Measurements from ENCODE around the gene TMEM132C. TPM values are rescaled to one million over a fixed set of nuclear protein-coding genes. Genes with fewer than 3 reads are reported as not detected.

Gene TMEM132C
- polyA plus RNA-seq, 4 donors: 2.7 to 5.6 (median 3.2) TPM

DNA sequence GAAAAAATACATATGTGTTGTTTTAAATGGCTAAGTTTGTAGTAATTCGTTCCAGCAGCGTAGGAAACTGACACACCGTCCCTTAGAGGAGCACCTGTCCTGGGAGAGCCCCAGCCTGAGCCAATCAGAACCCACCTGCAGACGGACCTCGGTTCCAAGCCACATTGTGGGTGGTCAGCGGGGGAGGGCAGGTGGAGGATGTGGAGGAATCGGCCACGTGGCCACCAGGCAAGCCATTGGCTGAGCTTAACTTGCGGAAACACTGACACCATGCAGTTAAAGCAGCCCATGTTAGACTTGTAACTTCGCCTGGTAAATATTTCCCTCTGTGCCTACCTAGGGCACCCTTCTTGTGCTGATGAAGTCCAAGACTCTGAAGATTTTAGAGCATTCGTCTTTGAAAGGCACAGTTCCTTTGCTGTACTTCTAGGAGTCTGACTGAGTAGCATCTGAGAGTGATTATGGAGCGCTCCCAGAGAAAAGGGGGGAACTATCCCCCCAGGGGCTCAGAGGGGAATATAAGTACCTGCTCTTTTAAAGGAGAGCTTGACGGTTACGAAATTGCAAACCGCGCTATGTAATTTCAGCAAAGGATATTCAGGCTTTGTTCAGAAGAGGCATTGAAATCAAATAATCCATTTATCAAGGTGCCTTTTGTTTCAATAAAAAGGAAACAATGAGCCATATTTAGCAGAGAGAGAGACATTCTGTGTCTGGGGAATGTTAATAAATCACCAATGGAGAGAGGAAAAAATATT, 135.7 kb downstream of the TMEM132C start:
- no peak for DNase-seq (ENCODE audit: low read depth in 4 of 4, low spot score in 3 of 4)

GRCh38 chr12:128408669-128409068, 141.7 kb downstream of the TMEM132C start:
- no peak for DNase-seq (ENCODE audit: low read depth in 4 of 4, low spot score in 3 of 4)

- no peak for DNase-seq (ENCODE audit: low read depth in 4 of 4, low spot score in 3 of 4)
These were observed 148.1 kb downstream of the TMEM132C start for GRCh38 chr12:128415036-128415560.

- no peak for DNase-seq (ENCODE audit: low read depth in 4 of 4, low spot score in 3 of 4)
These were observed 152.0 kb downstream of the TMEM132C start for GRCh38 chr12:128418944-128419343.

GRCh38 chr12:128420163-128420562, 153.2 kb downstream of the TMEM132C start:
- DNase-seq (ENCODE audit: low read depth in 4 of 4, low spot score in 3 of 4): no peak

DNA sequence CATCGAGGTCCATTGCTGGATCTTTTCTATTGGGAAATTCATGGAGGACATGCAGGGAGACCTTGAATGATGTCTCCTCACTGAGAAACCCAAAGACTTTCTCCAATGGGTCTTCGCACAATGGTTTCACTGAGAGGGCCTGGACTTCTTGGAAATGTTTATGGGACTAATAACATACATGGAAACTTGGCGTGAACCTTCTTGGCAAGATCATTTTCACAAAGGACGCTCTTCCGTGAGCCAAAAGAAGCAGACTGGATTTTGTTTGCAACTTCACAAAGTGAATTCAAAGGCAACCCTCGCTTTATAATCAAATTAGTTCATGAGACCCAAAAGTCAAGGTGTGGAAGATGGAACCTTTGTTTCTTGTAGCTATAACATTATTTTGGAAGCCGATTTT, 154.4 kb downstream of the TMEM132C start:
- no peak for DNase-seq (ENCODE audit: low read depth in 4 of 4, low spot score in 3 of 4)

DNA sequence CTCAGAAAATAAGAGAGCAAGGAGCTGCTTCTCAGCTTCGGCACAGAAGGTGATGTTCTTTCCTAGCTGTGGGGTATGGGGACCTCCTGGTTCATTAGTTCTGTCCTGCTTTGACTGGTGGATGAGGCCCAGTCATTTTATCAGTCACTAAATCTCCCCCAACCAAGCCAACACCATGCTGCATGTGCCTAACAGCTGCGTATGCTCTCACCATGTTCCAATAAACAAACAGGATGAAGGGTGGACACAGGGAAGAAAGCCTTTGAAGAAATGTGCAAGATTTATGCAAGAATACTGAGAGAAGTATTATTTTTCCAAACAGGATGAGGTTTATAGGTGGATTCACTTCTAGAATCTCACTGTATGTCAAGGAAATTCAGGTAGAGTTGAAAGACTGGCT, 156.2 kb downstream of the TMEM132C start:
- no peak for DNase-seq (ENCODE audit: low read depth in 4 of 4, low spot score in 3 of 4)

- no peak for DNase-seq (ENCODE audit: low read depth in 4 of 4, low spot score in 3 of 4)
These were observed 158.0 kb downstream of the TMEM132C start for GRCh38 chr12:128424931-128425431.

GRCh38 chr12:128425666-128426331, 158.8 kb downstream of the TMEM132C start:
- DNase-seq (ENCODE audit: low read depth in 4 of 4, low spot score in 3 of 4): no peak

DNA sequence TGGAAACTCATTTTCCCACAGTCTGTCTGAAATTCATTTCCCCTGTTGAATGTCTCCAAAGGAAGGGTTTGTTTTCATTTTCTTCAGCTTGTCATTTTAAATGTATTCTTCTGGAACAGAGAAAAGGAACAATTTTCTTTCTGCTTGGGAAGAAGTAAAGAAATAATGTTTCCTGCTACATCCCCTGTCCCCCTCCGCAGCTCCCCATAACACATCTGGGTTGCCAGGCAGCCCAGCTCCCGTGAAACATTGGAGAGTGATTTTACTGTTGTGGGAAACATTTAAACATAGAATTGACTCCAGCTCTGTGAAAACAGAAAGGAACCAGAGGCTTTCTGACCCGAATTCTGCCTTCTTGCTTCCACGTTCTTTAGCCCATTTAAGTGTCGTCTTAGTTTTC, 159.5 kb downstream of the TMEM132C start:
- DNase-seq (ENCODE audit: low read depth in 4 of 4, low spot score in 3 of 4): no peak

DNA sequence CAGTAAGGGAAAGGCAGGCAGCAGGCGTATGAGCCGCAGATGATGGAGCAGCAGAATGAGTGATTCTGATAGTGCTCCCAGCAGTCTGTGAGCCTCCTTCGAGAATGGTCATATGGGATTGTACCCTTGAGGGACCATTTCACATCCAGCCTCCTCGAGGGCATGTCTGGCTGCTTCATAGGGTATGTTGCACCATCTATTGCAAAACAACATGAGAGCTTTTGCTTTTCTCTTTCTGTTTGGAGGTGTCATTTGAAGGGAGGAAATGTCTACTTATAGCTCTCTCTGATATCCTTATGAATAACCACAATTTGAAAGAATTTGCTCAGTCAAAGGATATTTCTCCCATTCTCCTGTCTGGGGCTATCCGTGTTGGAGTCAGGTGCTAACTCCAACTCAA, 172.8 kb downstream of the TMEM132C start:
- no peak for DNase-seq (ENCODE audit: low read depth in 4 of 4, low spot score in 3 of 4)

DNA sequence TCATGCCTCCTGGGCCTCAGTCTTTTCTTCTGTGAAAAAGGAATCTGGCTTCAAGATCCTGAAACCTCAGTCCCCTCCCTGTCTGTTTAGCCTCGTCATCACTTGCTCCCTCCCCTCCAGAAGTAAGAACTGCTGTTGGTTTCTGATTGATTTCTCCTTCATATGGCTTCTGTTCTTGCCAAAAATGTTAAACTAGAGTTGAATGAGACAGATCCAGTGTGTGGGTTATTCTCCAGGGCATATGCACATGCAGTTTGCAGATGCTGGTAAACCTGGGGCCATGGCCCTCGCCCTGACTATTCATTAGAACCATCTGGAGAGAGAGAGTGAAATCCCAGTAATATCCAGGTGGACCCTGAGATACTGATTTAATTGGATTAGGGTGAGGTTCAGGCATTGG, 175.1 kb downstream of the TMEM132C start:
- DNase-seq (ENCODE audit: low read depth in 4 of 4, low spot score in 3 of 4): no peak

GRCh38 chr12:128444598-128444997, 177.6 kb downstream of the TMEM132C start:
- DNase-seq (ENCODE audit: low read depth in 4 of 4, low spot score in 3 of 4): no peak

DNA sequence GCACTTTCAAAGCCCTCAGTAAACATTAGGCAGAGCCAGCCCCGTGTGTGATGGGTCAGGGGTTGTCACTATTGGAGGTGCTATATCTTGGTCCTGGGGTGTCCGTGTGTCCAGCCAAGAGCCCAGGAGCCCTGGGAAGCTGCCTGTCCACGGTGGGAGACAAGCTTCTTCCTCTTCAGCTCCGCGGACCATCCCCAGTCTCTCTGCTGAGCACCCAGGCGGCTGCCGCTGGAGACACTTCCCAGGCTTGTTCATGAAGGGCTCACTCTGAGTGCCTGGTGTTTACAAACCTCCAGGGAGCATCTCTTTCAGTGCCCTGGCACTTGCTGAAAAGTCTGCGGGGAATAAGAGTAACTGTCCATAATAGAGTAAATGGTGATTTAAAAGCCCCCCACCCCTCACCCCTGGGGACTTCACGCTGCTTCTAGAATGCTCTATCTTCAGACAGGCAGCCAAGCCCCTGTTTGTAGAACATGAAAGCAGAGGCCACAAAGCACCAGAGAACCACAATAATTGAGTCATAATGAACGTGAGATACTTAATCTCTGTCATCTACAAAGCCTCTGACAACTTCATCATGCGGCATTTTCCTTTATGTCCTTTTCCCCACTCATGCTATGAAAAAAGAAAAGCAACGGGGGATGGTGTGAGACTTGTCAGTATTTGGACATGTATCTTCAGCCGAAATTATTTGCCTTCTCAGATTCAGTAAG, 178.6 kb downstream of the TMEM132C start:
- no peak for DNase-seq (ENCODE audit: low read depth in 4 of 4, low spot score in 3 of 4)

- DNase-seq (ENCODE audit: low read depth in 4 of 4, low spot score in 3 of 4): peak in 1 of 4 donors; percentile 24
These were observed 182.3 kb downstream of the TMEM132C start for GRCh38 chr12:128449146-128449894.

DNA sequence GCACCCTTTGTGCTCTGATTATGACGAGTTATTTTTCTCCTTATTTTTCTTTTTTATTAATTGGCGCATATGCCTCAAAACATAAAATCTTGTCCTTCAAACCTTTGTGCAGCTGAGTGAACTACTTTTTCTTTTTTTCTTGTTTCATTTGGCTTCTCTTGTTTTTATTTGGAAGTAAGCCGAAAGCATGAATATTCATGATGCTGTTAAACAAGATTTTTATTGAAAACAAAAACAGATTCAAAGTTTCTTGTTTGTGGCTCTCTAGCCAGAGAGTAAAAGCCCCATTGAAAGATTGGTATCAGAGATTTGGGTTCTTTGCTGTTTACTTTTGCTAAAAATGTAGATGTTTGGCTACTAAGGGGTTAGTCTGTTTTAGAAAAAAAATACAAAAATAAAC, 183.8 kb downstream of the TMEM132C start:
- no peak for DNase-seq (ENCODE audit: low read depth in 4 of 4, low spot score in 3 of 4)

GRCh38 chr12:128455851-128456250, 188.9 kb downstream of the TMEM132C start:
- peak in 3 of 4 donors; percentile 18 to 44 (median 44) for DNase-seq (ENCODE audit: low read depth in 4 of 4, low spot score in 3 of 4)

DNA sequence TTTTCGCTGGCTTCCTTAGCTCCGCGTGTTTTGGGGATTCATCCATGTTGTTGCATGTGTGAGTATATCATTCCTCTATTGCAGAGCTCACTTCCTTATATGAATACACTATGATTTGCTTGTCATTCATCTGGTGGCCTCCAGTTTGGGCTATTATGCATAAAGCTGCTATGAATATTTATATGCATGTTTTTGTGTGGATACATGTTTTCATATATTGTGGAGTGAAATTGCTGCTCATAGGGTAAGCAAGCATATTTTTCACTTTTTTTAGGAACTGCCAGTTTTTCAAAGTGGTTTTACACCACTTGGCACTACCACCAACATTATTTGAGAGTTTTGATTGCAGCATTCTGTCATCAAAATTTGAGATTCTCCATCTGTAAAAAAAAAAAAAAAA, 190.0 kb downstream of the TMEM132C start:
- no peak for DNase-seq (ENCODE audit: low read depth in 4 of 4, low spot score in 3 of 4)

GRCh38 chr12:128458301-128458974, 191.5 kb downstream of the TMEM132C start:
- no peak for DNase-seq (ENCODE audit: low read depth in 4 of 4, low spot score in 3 of 4)

DNA sequence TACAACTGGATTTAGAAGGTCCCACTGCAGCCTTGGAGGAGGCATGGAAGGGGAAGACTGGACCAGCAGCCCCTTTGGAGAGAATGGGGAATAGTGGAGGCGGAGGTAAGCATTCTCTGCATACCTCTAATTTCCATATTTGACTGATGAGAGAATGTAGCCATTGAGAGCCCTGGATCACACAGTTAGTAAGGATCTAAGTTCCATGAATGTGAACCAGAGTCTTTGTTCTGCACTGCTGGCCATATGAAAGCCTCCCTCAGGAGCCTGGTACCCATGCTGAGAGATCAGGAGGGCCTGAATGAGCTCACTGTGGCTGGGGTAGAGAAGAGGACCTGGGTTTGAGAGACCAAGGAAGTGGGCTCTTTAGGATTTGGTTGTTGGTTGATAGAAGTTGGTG, 192.1 kb downstream of the TMEM132C start:
- no peak for DNase-seq (ENCODE audit: low read depth in 4 of 4, low spot score in 3 of 4)

Measured in left renal pelvis (tissue), 4 donors.